ENCODE results near the gene ENHO. TPM values are rescaled to one million over a fixed set of nuclear protein-coding genes. Genes with fewer than 3 reads are reported as not detected.

The ENHO gene
- total and polyA plus RNA-seq, 2 of the 8 experiments (the other 6 are each of a cell fraction or from before 2014, with no cell fraction given), result 12.2 to 49.4 TPM

GRCh38 chr9:34498553-34498952, 24.2 kb downstream of the ENHO start:
- WGBS, 2 experiments (ENCODE audit: extremely low coverage in 1 of 2, insufficient coverage in 1 of 2, insufficient read length in 1 of 2, insufficient replicate concordance in 2 of 2, low coverage in 1 of 2, low lambda C conversion rate in 2 of 2, missing lambda C conversion rate in 1 of 2), result 56% methylated on average over 3 of the region's 3 CpGs; no CpG with 5 or more reads in 1 of the 2 experiments
- no peak overlapping the region for H2BK5ac ChIP-seq (ENCODE audit: low read depth, low read length)
- H2AK5ac ChIP-seq (ENCODE audit: low read depth, low read length), result no peak overlapping the region
- no peak overlapping the region for H4K91ac ChIP-seq (replicated peaks; ENCODE audit: insufficient read length, low read length)
- no peak overlapping the region for H3K4ac ChIP-seq (replicated peaks; ENCODE audit: insufficient read length, low read depth, low read length)
- FAIRE-seq, result no peak
- H4K8ac ChIP-seq (ENCODE audit: extremely low read depth, insufficient read depth, low read length), result no peak overlapping the region
- H2BK20ac ChIP-seq (ENCODE audit: low read length), result no peak overlapping the region
- H2AFZ ChIP-seq (ENCODE audit: low read length), result no peak overlapping the region
- H3K4me2 ChIP-seq (ENCODE audit: insufficient read depth in 1 of 2, low read depth in 2 of 2, low read length in 2 of 2), result no peak overlapping the region
- H3K18ac ChIP-seq (ENCODE audit: extremely low read depth, low read length), result no peak overlapping the region
- H3K56ac ChIP-seq (replicated peaks; ENCODE audit: insufficient read length, low read depth, low read length), result no peak overlapping the region
- no peaks in the 10 kb centered on the region; a peak in 1 of 7 replicates for H3K27me3 ChIP-seq (replicated peaks in 1 of 4; ENCODE audit: control insufficient read depth in 3 of 4, extremely low read depth in 1 of 4, insufficient read depth in 3 of 4, low read length in 3 of 4)
- no peak overlapping the region for H4K5ac ChIP-seq (ENCODE audit: insufficient read length, low read depth, low read length)
- no peak overlapping the region for H3K23ac ChIP-seq (ENCODE audit: insufficient read length)
- no peak for TF ChIP-seq ZNF274 (IDR thresholded peaks at IDR 0.05; ENCODE audit: borderline replicate concordance, extremely low read depth, low read length)
- TF ChIP-seq CBX8 (IDR thresholded peaks at IDR 0.05; ENCODE audit: borderline replicate concordance, low read depth, low read length), result no peak
- TF ChIP-seq SP2 (IDR thresholded peaks at IDR 0.05; ENCODE audit: low read length), result no peak
- TF ChIP-seq KDM4A (IDR thresholded peaks at IDR 0.05; ENCODE audit: low read depth, low read length, severe bottlenecking), result no peak
- TF ChIP-seq EGR1 (IDR thresholded peaks at IDR 0.05; ENCODE audit: borderline replicate concordance, low read depth, low read length), result no peak
- TF ChIP-seq JUN (IDR thresholded peaks at IDR 0.05; ENCODE audit: low read depth, low read length), result no peak
- no peak for TF ChIP-seq MAFK (IDR thresholded peaks at IDR 0.05; ENCODE audit: low read depth, low read length)
- no peak for TF ChIP-seq POU5F1 (IDR thresholded peaks at IDR 0.05; ENCODE audit: low read depth, low read length)
- TF ChIP-seq TEAD4 (IDR thresholded peaks at IDR 0.05; ENCODE audit: low read depth, low read length), result no peak
- no peak for TF ChIP-seq POLR2AphosphoS5 (IDR thresholded peaks at IDR 0.05; ENCODE audit: low read depth, low read length)
- TF ChIP-seq SIN3A (conservative IDR thresholded peaks at IDR 0.05 in 1 of 2, IDR thresholded peaks at IDR 0.05 in 1 of 2; ENCODE audit: low read depth in 1 of 2, low read length in 2 of 2), result no peak
- TF ChIP-seq TCF12 (IDR thresholded peaks at IDR 0.05; ENCODE audit: low read depth, low read length), result no peak
- no peak for TF ChIP-seq NRF1 (IDR thresholded peaks at IDR 0.05; ENCODE audit: low read depth, low read length)
- H3K79me1 ChIP-seq (ENCODE audit: low read depth, low read length), result no peaks in the 10 kb centered on the region
- H3K27ac ChIP-seq (ENCODE audit: low read depth, low read length), result no peak overlapping the region
- no peaks in the 10 kb centered on the region for H3K79me2 ChIP-seq (ENCODE audit: control insufficient read depth in 1 of 2, insufficient read depth in 2 of 2, low read length in 2 of 2)
- no peak overlapping the region for H2BK15ac ChIP-seq (ENCODE audit: low read length)
- no peaks in the 10 kb centered on the region for H3K9me3 ChIP-seq (ENCODE audit: insufficient read depth in 2 of 2, low read depth in 1 of 2, low read length in 1 of 2)
- H3K36me3 ChIP-seq (ENCODE audit: control insufficient read depth in 2 of 4, insufficient read depth in 4 of 4, low read length in 3 of 4), result no peaks in the 10 kb centered on the region
- H3K23me2 ChIP-seq (ENCODE audit: low read depth, low read length), result no peaks in the 10 kb centered on the region
- H3K4me1 ChIP-seq (replicated peaks in 1 of 4; ENCODE audit: control insufficient read depth in 3 of 4, insufficient read depth in 4 of 4, low read length in 3 of 4), result 0 out of 7 replicates have a peak, but pooled peaks cover 0 to 3% (median 0%) of the 10 kb centered on the region in 4 experiments
- ChIA-PET POLR2A (ENCODE audit: partially characterized antibody) (no interaction called here), CTCF (ENCODE audit: partially characterized antibody) (interaction anchor here (0.7 to 9.6 kb wide), 16 partner anchors 13 to 120 kb away, joined by 3 to 114 read pairs (median 17); a partner anchor contains a TSS)
- no peak overlapping the region for H2BK12ac ChIP-seq (ENCODE audit: low read depth, low read length)
- no peak overlapping the region for H3K14ac ChIP-seq (ENCODE audit: insufficient read length)
- H4K20me1 ChIP-seq (replicated peaks in 1 of 2; ENCODE audit: control insufficient read depth in 1 of 2, insufficient read depth in 2 of 2, low read length in 2 of 2), result no peaks in the 10 kb centered on the region
- no peak overlapping the region for H3K9ac ChIP-seq (replicated peaks in 1 of 4; ENCODE audit: extremely low read depth in 1 of 4, low read depth in 3 of 4, low read length in 3 of 4)
- H3K4me3 ChIP-seq (ENCODE audit: extremely low read depth in 1 of 4, insufficient read depth in 2 of 4, low read depth in 3 of 4, low read length in 4 of 4), result no peak overlapping the region
- no peak overlapping the region for H2BK120ac ChIP-seq (replicated peaks; ENCODE audit: low read depth, low read length)
- DNase-seq (ENCODE audit: low read depth in 1 of 2, low spot score in 2 of 2), result no peak
